ENCODE data around the gene ZDHHC19. TPM values are rescaled to one million over a fixed set of nuclear protein-coding genes. Genes with fewer than 3 reads are reported as not detected.
A peak's percentile ranks its signal among the peaks of the same experiment; 100 is the strongest.

ZDHHC19 gene
- total and polyA plus RNA-seq, 2 experiments from 2014 or later: 1.3 to 15.7 TPM

DNA sequence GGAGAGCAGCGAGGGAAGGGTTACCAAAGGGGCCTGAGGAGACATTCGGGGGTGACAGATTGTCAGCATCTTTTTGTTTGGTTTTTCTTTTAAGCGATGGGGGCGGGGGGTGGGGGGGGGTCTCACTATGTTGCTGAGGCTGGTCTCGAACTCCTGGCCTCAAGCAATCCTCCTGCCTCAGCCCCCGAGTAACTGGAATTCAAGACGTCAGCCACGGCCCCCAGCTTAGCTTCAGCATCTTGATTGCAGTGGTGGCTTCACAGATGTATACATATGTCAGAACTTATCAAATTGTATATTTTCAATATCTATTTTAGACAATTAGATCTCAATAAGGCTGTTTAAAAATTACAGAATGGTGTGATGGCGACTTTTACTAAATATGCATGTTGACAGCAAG is 30.9 kb downstream of the ZDHHC19 start (continued):
- no peak for TF ChIP-seq ZNF462 (CRISPR knock-in tag; IDR thresholded peaks at IDR 0.05)

DNA sequence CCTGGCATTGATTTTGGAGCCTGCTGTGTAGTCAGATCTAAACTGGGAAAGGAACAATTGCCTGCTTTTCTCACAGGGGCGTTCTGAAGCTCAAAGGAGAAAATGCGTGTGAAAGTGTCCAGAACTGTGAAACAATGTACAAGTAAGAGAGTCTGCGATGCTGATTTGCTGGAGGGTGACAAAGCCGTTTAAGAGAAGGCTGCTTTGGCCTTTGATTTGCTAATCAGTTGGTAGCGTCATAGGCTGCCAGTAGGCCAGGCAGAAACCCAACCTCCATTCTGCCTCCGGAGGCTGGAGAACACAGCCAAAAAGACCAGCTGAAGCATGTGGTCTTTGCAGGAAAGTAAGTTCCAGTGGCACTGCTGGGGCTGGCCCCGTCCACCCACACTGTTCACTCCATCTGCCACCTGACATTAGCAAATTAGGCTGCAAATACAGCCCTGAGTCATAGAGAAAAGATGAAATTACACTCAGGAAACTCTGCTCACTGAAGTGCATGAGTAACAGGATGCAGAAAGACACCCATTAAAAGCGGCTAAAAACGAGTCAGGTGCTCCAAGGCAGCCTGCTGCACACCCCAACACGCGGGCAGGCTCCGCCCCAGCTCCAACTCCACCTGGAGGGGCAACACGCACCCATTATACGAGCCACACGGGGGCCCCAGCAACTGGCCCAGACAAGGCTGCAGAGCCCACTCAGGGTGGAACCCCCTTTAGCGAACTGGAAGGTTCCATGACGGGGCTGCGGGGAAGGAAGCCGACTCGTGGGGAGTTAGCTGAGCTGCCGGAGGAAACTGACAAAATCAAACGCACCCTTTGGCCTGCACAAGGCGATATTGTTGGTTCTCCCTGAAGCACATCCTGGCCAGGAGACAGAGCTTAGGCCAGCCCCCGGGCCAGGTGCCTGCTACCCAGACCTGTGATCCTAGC is 31.6 kb downstream of the ZDHHC19 start:
- Histone ChIP-seq H3F3A (replicated peaks; ENCODE audit: low read depth) (no peaks in the 10 kb centered on the region), H4K20me1 (replicated peaks; ENCODE audit: insufficient read depth) (no peaks in the 10 kb centered on the region), H2AFZ (peak overlapping the region; percentile 67), H3K27ac (ENCODE audit: low read depth) (no peak overlapping the region), H3K79me2 (replicated peaks; ENCODE audit: insufficient read depth) (no peaks in the 10 kb centered on the region), H3K4me2 (peak overlapping the region; percentile 65), H3K4me3 (no peak overlapping the region), H3K27me3 (ENCODE audit: insufficient read depth) (no peaks in the 10 kb centered on the region), H3K36me3 (ENCODE audit: insufficient read depth) (no peaks in the 10 kb centered on the region), H3K4me1 (ENCODE audit: insufficient read depth) (peaks cover 15% of the 10 kb centered on the region), H3K9me2 (ENCODE audit: insufficient read depth) (no peaks in the 10 kb centered on the region)
- Mint-ChIP-seq H3K4me1 (peaks cover 22% of the 10 kb centered on the region), H3K36me3 (ENCODE audit: low read depth) (no peaks in the 10 kb centered on the region), H3K9me3 (no peaks in the 10 kb centered on the region), H3K27ac (peak overlapping the region; percentile 89), H3K4me3 (peak overlapping the region; percentile 47; the same call in 2 of the 3 replicates), H3K27me3 (ENCODE audit: insufficient read depth, low read depth, poor library complexity) (no peaks in the 10 kb centered on the region)
- ATAC-seq: peak; percentile 75
- DNase-seq (ENCODE audit: low spot score): peak; percentile 73
- TF ChIP-seq ZNF331 (CRISPR knock-in tag; IDR thresholded peaks at IDR 0.05; ENCODE audit: low read depth): no peak
- peak; percentile 20 to 27; a peak in 3 of 4 replicates for TF ChIP-seq CTCF (conservative IDR thresholded peaks at IDR 0.05; ENCODE audit: low read depth in 2 of 2)
- peak; percentile 37; the same call in 1 of the 2 replicates for TF ChIP-seq POLR2AphosphoS5 (IDR thresholded peaks at IDR 0.05; ENCODE audit: low read depth)
- TF ChIP-seq ETS1 (IDR thresholded peaks at IDR 0.05): no peak
